HS-5 (cell line): Measurements from ENCODE around the gene MKNK1.

ENCODE experiments used
- DNase-seq: peaks from one replicate; pipeline ENCODE4 v3.0.0-alpha.2; 2012; ENCODE audit warnings: low read depth

Gene MKNK1

DNA sequence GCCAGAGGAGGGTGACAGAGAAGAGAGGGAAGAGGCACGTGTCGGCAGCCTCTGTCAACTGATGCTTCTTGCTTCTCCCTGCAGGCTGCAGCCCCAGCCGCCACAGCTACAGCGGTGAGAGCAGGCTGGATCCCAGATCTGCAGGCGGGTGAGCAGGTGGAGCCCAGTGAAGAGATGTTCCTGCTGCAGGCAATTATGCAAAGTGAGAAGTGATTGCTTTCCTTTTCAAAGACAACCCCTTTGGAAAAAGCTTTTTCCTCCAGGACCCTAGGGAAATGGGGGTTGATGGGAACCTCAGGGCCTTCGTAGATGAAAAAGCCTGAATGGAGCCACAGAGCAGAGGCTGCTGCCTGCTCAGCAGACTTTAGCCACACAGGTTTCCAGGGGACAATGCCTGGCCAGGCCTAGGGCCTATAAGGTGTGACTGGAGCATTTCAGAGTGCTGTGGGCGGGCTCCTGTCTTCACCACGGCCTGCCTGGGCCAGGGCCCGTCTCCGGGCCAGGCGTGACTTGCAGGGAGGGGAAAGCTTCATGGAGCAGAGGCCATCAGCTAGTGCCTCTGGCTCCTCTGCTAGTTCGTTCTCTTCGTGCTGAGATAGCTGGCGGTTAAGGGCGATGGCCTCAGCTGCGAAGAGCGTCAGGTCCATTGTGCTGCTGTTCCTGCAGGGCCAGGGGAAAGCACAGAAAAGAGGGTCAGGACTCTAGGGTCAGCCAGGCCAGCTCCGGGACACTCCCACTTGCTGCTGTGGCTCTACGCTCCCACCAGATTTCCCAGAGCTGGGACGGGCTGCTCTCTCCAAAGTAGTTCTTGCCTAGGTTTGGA, 45.7 kb downstream of the MKNK1 start:
- DNase-seq: no peak

DNA sequence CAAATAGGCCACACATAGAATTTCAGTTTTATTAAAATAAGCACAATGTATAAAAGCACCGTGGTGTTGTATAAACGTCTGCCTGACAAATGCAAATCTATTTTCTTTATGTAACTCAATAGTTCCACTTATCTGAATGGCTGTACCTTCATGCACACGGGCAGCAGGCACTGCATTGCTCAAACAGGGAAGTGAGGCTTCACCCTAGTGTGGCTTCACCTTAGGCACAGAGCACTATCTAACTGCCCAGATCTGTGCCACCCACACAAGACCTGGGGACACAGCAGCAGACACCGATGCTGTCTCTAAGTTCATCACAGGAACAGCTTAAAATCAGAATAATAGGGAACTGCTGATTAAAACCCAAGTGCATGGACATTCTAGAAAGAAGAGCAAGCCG, 46.7 kb downstream of the MKNK1 start:
- no peak for DNase-seq

DNA sequence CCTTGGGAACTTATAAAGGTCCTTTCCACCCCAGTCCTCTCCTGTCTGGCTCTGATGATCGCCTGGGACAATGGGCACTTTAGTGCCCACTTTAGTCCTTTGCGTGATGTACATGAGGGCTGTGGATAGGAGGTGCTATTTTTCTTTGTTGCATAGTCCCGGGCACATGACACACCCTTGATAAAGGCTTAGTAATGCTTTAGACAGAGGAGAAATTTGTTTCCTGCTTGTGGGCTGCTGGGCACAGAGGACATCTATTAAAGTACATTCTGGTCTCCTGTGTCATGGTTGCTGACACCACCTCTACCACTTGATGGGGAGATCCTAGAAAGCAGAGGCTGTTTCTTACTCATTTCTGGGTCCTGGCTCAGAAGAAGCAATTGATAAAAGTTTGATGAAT, 47.2 kb downstream of the MKNK1 start:
- peak; percentile 56 for DNase-seq

DNA sequence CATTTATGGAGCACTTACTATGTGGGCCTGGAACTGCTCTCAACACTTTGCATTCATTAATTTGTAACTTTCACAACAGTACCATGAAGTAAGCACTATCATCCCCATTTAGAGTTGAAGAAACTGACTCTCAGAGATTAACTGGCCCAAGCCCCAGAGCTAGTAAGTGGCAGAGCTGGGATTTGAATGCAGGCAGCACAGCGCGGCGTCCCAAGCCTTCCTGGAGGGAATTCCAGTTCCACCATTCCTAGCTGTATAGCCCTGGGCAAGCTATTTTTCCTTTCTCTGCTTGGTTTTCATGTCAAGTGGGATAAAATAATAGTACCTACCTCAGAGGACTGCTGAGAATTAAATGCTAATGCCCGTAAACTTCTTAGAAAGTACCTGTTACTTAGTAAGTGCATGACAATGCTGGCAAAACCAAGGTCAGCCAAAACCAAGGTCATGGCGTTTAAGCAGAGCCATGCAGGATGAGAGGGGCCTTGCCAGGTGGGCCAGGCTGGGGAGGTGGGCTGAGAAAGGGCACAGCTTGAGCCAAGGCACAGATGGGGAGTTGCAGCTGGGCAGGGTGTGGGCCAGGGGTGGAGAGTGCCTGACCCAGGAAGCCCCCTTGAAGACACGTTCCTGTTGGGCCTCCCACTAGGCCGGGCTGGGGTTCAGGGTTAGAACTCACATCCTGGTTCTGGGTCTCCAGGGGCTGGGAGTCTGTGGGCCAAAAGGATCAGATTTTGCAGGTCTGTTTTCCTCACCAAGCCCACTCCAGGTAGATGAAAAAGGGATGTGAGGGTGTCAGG, 48.0 kb downstream of the MKNK1 start:
- no peak for DNase-seq

DNA sequence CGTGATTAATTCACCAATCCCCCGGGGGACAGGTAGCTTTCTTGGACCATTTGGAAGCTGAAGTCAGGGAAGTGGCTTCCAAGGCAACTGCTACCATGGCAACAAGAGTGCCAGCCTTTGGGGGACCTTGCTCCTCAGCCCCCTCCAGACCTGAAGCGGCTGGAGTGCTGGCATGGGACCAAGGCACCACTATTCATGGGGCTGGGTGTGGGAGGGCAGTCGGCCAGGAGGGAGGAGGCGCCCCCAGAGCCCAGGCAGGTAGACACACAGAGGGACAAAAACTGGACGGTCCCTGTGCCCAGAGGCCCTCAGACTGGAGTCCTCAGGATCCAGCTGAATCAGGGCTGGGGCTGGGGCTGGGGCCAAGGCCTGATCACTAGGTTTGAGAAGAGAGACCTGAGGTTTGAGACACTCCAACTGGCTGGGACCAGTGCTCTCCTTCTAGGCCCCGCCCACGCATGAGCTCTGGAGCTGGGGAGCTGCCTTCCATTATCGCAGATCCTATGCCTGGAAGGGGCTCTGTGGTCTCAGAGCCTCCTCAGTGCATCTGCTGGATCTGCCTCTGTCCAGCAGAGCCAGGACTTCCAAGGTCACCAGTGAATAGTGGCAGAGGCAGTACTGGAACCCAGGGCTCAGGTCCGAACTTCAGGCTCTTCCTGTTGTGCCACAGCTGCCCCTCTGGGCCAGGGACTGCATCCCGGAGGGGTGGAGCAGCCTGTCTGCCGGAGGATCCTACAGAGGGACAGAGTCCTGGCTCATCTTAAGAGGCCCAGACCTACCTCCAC, 49.3 kb downstream of the MKNK1 start:
- DNase-seq: no peak

DNA sequence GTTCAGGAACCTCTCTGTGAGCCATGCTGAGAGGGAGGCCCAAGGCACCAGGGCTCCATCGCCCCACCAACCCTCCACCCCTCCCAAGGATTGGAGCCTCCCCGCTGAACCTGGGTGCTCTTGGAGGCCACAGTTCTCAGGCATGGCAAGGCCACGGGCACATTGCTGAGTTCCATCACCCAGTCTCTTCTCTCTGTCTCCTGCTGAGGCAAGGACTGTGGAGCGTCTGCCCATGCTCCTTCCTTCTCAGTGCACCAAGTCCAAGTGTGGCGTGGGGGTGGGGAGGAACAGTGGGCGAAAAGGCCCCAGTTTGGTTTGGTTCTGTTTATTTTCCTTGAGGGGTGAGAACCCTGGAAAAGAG, 49.9 kb downstream of the MKNK1 start:
- DNase-seq: no peak

DNA sequence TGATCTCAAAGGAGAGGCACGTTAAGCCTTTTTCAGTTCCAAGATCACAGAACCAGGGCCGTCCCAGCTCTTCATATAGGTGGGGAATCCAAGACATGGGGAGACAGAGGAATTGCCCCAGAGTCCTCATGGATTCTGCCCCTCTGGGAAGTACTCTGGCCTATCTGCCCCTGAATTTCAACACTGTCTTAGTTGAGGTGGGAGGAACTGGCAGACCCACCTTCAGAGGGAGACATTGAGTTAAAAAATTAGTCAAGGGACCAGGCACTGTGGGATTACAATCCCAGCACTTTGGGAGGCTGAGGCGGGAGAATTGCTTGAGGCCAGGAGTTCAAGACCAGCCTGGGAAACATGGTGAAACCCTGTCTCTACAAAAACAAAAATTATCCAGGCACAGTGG, 50.6 kb downstream of the MKNK1 start:
- DNase-seq: no peak

DNA sequence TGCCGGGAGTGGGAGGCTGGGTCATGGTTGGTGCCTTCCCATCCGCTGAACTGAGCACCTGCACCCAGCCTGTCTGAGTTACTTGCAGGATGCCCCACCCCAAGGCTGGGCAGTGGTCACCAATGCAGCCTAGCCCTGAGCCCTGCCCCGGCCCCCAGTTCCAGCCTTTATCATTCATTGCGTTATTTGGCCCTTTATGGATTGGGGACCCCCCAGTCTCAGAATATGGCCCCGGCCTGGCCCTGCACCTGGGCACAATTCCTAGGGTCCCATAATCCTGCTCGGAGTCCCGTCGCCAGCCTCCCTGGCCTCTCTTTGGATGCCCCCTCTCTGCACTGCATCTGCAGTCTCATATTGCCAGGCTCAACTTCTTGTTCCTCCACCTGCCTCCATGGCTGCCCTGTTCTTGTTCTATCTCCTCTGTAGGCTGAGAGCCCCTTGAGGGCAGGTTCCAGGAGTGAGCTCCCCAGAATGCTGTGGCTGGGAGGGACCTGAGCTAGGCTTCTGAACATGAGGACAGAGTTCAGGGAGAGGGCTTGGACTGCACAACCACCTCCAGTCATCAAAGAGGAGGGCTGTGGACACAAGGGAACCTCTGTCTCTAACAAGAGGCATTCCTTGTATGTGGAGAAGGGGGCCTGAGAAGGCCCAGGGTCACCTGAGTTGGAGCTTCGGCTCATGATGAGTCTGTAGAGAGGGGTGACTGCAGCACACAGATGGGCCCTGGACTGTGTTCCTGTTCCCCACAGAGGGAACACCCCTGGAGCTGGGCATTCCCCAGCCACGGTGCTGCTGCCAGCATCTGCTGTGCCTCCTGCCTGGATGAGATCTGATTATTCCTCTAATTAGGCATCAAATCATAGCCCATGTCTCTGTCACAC, 51.5 kb downstream of the MKNK1 start:
- DNase-seq: no peak

DNA sequence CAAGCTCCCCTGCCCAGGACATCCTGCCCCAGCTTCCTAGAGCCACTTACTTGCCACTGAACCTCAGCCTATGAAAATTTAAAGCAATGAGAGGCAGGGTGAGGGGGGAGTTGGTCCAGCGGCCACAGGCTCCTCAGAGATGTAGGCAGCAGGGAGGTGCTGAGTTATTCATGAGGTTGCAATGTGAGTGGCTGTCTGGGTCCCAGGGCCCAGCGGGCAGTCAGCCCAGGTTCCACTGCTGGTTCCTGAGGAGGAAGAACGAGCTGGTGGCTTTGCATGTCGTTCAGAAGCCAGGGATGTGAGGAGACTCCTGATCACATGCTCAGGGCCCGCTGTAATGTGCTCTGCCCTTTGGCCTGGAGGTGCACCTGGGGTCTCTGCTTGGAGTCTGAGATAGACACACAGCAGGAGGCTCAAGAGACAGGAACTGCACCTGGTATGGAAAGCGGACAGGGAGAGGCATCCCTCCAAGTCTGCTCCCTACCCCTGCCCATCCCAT, 52.4 kb downstream of the MKNK1 start, which contains the start of gene KNCN:
TSS of gene KNCN (minus strand) at position 51 of the 499 bp plus-strand sequence. CDS start 432 bp downstream, outside the sequence.
- DNase-seq: no peak

DNA sequence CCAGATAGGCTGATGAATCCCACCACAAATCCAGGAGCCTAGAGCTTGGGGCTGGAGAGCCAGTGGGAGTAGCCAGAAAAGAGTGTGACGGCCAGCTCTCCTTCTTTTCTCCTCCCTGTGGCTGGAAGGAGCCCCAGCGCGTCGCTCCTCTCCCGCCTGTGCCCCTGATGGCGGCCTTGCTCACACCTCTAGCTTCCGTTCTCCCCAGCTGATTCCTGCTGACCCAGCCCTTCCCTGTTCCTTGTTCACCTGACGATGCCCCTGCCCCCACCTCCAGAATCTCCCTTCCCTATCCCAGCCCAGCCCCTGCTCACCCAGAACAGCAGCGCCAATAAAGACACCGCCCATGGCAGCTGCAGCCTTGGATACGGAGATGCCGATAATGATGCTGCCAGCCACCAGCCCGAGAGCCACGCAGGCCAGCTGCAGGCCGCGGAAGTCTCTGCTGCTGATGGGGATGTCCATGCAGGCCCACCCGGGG, 53.3 kb downstream of the MKNK1 start:
- DNase-seq: no peak

DNA sequence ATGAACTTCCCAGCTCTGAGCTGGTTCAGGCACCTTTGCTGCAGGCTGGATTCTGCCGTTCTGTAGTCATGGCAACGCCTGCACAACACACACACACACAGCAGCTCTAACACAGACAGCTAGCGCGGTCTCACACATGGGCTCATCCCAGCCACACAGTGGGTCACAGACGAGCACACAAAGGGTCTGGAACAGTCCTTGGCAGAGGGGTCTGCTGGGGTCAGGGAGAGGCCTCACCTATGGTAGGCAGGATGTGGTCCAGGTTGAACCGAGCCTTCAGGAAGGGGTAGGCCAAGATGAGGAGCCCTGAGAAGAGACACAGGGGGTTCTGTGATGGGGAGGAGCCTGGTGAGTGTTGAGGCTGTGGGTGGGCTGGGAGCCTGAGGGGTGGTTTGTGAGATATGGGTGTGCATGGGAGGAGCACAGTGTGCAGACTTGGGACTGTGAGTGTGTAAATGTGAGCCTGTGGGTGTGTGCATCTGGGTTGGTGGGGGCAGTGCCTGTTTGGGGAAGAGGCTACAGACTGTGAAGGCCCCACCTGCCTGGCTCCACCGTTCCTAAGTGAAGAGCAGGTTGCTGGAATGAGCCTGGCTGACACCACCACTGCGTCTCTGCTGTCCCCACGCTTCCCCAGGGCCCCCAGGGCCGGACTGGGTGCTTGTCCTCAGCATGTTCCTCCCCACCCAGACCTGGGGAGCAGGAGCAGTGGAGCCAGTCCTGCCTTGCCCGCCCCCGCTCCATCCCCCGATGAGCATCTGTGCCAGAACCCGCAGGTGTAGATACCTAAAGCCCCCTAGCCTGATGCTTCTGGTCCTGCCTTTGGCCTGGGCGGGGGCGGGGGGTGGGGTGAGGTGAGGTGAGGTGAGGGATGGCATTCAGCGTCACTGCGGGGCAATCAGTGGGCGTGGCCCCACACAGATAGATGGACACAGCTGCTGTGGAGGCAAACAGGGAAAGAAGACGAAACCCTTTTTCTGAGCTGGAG, 54.1 kb downstream of the MKNK1 start:
- DNase-seq: no peak

DNA sequence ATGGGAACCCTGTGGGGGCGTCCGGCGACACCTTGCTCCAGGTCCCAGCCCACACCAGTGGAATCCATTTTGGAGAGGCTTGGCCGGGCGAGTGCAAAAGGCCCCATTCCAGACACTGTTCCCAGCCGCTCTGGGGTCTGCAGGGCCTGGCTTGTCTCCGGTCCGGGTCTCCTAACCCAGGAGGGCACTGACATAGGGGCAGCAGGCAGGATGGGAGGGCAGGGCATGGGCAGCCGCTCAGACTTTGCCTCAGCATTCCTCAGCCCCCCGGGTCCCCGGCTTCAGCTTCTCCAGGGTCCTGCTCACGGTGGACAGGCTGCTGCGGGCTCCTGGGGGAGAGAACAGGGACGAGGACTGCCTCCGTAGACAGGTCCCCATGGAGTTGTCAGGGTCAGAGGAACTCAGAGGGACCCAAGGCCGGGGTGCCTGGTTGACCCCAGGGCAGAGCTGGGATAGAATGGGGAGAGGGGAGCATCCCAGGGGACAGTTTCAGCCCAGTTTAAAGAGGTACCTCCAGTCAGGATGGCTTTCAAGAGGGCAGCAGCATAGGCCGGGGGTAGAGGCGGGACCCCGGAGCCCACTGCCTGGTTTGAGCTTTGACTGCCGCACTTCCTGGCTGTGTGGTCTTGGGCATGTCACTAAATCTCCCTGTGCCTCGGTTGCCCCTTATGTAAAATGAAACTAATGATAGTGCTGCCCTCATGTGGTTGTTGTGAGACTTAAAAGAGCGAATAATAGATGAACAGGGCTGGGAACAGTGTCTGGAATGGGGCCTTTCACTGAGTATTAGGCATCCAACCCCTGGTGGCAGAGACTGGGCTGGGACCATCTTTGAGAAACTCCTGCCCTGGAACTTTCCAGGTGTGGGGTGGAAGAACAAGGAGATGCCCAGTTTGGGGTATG, 56.3 kb downstream of the MKNK1 start:
- no peak for DNase-seq

DNA sequence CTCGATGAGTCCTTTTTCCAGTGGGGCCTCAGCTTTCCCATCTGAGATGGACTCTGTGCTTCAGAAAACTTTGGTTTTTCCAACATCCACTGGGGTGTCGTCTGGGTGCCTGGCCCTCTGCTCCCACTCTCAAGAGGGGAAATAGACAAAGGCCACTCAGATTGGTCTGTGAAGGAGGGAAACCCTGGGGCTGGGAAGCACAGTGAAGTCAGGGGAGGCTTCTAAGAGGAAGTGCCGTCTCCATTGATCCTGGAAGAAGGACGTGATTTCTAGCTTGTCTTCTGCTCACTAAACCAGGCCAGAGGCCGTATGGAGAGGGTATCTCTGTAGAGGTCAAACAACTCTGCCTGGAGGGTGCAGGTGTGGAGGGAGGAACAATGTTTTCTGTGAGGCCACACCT, 57.9 kb downstream of the MKNK1 start:
- DNase-seq: no peak

DNA sequence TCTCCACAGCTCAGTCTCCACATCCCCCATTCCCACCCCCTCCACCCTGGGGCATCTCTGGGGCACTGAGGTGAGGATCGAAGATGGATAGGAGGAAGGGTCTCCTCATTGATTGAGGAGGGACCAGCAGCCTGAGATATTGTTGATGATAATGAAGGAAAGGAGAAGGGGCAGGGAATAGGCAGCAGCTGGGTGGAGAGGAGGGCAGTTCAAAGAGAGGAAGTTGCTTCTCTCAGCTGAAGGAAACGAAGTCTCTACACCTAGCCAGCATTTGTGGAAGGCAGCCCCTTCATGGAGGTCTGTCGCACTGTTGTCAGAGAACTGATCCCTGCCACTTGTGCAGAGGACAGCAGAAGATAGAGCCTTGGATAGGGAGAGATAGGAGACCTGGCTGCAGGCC, 58.3 kb downstream of the MKNK1 start:
- DNase-seq: no peak

DNA sequence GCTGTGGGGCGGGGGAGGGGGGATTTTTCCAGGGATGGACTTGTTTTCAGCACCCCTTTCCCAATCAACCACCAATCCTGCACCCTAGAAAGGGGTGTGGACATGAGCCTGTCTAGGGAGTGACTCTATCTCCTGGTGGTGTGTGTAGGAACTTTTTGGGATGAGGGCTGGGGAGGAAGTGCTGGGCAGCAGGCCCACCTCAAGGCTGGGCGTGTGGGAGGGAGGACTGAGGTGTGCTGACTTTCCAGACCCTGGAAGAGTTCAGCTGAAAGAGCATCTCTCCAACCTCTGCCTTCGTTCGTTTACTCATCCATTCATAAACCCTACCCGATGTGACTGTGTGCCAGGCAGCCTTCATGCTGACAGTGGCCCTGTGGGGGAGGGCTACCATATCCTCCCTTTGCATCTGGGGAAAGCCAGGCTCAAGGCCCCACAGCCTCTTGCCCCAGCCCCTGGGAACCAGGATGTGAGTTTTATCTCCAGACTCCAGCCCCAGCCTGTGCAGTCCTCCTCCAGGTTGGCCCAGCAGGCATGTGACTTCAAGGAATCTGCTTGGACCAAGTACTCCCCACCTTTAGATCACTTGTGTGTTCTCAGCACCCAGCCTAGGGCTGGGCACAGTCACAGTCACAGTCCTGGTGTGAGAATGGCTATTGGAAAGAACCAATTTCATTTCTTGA, 59.4 kb downstream of the MKNK1 start:
- DNase-seq: no peak

DNA sequence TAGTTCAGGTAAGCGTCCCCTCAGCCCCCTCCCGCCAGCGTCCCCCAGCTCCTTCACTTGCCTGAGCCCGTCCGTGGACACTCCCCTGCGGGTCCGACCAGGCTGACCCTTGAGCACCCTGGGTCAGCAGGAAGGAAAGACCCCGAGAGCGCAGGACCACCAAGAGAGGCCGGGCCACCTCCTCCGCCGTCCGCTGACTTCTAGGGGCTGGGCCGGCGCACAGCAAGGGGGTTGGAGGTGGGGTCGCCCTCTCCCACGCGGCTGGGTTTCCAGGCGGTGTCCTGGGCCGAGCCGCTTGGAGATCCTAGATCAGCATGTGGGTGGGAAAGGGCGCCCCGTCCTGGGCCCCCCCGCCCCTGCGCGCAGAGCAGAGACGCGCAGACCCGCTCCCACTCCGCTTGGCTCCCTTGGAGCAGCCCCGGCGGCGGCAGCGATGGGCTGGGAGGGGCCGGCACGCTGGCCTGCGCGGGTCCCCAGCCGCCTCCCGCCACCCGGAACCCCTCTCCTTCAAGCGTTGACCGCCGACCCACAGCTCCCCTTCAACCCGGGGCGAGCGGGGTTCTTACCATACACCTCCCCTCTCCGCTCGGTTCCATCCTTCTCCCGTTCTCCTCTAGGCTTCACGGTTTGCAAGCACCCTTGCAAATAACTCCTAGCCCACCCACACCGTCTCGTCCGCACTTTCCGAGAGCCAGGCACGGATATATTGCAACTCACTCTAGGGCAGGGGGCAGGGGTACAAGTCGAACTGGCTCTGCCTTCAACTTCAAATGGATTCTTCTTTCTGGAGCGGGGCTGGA, 60.1 kb downstream of the MKNK1 start:
- DNase-seq: no peak

DNA sequence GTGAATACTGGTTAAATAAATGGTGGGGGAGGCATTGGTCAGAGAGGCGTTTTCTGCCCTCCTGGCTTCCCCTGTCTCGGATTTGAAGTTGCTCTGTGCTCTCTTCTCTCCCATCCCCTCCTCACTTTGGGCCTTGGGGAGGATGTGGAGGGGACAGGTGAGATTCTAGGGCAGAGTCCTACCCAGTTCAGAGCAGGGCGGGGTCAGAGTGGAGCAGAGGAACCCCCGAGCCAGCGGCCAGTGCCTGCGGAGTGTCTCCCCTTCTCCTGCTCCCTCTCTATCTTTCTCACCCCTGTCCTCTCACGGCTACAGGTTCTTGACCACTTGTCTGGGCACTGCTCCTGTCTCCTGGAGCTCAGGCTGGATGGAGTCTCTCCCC, 60.7 kb downstream of the MKNK1 start:
- DNase-seq: no peak

DNA sequence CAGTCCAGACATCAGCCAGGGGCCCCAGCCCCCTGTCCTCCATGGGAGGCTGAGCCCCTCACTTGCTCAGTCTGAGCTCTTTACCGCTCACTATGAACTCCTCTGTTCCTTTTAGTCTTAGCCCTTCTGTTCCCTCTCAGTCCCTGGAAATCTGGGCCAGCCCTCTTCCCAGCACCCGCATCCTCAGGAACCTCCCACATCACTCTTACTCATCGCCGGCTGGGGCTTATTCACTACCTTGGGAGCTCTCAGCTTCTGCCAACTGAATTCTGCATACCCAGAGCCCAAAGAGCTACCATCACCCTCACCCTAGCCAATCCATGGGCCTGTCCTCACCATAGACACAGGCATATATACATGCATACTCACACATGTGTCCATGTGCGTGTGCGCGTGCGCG, 64.1 kb downstream of the MKNK1 start:
- no peak for DNase-seq
